HG03025 (cell line): ENCODE data around the gene SETBP1.

ENCODE experiments used
- ATAC-seq: cut with Tn5 transposase; IDR thresholded peaks from one replicate; pipeline ENCODE4 v1.9.1; 2021; ENCODE audit warnings: mild to moderate bottlenecking, moderate library complexity; ENCODE audit not compliant: unreplicated experiment, low FRiP score

Gene SETBP1

DNA sequence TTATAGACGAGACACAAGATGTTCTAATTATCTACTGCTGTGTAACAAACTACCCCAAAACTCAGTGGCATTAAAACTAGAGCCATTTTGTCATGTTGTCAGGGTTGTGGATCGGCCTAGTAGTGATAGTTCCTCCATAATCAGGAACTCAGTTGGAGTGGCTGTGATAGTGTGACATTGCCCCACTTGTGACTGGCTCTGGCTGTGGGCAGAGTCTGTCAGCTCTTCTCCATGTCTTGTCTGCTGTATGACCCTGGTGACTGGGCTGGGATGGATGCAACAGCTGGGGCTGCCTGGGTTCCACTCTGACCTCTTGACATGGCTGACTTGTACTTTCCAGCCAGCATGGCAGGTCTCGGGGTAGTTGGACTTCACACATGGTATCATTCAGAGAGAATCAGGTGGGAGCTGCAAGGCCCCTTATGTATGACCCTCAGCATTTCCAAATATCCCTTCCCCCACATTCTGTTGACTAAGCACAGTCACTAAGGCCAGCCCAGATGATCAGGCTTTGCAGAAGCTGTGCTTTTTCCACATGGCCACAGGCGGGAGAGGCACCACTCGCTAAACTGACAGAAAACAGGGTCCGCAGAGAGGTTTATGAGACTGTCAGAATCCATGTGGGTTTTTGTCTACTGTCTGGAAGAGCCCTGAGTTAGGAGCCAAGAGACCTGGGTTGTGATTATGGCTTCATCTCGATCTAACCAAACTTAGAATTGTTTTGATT lies 50.3 kb downstream of the SETBP1 start:
- ATAC-seq = no peak

DNA sequence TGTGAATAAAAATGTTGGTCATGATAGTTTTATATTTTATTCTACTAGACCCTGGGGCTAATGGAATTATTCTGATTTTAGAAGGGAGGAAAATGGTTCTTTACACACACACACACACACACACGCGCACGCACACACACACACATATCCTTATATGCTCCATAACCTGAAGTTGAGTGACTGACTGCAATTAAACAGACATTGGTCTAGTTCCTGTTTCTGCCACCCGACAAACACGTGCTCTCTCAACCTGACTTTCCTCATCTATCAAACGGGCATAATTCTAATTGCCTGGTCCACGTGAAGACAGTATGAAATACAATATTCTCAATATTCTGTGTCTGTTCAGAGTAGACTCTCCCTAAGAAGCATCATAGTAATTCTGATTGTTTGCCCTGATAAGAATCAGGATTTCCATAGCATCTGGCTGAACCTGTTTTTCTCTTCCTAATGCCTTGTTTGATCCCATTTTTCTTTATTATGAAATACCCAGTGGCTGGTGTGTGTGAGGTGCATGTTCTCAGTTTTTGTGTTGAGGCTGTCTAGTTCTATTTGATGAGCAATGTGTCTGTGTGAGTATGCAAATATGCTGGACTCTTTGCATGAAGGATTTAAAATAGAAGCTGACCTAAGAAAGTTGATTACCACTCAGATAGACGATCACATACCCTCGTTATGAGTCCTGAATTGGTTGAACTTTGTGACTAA lies 51.0 kb downstream of the SETBP1 start:
- peak; percentile 53 for ATAC-seq

DNA sequence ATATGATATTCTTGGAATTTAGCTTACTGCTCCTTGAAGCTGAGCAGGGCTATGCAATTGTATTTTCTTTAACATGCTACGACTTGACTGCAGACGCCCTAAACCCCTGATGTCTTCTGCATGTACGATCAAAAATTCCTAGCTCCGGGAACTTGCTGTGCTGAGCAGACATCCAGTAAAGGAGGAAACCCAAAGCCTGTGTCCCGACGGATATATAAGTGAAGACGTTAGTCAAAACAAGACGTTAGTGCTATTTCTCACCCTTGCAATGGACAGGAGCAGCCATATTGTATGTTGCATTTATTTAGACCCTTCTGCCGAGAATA lies 51.5 kb downstream of the SETBP1 start:
- ATAC-seq = no peak

DNA sequence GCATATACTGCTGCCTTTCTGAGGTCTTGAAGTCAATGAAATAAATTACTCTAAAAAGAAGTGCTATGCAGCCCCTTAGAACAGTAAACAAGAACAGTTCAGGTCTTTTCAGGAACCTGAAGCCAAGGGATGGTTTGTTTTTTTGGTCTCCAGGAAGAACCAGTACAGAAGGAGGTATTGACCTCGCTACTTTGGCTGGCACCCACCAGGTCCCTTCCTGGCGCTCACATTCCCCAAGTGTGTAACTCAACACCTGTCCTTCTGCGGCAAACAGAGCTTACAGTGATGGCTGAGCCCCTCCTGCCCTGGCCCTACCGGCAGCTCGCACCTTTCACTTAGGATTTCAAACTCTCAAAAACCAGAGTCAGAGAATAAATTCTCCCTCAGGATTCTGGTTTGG lies 51.9 kb downstream of the SETBP1 start:
- no peak for ATAC-seq

- no peak for ATAC-seq
Measured at GRCh38 chr18:44733069-44733753, 52.5 kb downstream of the SETBP1 start.

DNA sequence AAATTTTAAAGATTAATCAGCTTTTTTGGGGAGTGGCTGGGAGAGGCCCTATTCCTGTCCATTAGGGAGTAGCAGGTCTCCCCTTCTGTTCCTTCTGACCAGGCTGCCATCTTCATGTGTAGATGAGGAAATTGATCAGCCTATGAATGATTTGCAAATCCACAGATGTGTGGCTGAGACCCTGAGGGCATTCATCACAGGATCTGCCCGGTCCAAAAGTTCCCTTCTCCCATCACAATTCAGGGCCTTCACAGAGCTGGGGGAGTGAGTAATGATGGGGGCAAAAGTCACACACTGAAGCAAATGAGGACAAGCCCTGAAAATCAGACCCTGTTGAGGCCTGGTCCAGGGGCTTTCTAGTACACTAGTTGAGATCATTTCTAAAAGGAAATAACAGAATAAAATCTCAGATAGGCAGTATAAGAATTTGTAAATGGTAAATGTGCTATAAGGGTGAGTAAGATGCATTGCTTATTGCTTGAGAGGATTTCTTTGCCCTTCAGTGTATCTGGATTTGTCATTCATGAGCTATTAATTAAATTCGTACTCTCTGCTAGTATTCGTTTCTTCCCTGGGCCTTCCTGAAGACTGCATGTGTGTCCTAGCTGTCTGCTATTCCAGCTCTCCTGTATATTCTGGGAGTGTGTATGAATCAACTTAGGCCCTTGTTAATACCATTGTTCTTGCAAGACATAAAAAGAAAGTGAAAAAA lies 53.2 kb downstream of the SETBP1 start:
- ATAC-seq = no peak

GRCh38 chr18:44735096-44735495 lies 54.4 kb downstream of the SETBP1 start:
- ATAC-seq = no peak

DNA sequence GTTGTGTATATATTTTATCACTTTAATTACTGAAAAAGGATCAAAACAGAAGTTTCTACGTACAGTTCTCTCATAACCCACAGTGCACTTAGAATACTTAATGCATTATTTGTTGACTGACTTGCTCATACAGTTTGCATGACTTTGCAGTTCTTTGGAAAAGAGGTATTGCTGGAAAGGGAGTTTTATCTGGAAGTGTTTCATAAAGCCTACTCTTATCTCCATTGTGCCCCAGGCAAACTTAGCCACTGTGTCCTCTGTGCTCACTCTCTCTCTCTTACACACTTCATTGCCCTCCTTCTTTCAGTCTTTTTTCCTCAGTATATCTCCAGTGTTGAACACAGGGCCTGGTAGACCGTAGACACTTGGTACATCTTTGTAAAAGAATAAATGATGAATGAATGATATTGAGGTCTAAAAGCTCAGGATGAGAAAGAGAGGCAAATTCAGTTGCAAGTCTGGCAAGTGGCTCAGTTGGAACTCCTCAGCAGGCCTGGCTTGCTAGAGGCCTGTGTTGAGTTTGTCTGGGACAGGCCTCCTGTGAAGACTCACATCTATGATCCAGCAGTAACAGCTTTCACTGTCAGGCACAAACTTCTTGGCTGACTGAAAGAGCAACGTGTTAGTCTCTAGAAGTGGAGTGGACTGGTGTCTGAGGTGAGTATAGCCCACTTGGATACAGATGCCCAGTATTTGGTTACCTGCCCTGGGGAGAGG lies 56.1 kb downstream of the SETBP1 start:
- ATAC-seq = no peak

DNA sequence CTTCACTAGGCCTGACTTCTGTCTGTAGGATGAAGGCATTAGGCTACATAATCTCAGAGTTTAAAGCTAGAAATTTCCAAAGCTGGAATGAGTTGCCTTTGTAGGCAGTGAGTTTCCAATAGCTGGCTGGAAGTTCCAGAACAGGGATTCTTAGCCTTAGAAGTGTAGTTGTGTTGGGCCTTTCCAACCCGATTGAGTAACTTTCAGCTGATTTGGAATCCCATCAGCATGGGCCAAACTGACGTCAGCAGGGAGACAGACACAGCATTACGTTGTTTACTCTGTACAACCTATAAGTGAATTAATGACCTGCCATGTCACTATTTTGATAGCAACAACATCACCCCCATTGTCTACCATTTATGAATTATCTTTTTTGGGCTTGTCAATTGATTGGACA lies 56.9 kb downstream of the SETBP1 start:
- ATAC-seq = no peak

- ATAC-seq = no peak
Measured at GRCh38 chr18:44740000-44740399, 59.3 kb downstream of the SETBP1 start.

- no peak for ATAC-seq
Measured at GRCh38 chr18:44741085-44741484, 60.4 kb downstream of the SETBP1 start.

GRCh38 chr18:44741511-44741910 lies 60.8 kb downstream of the SETBP1 start:
- no peak for ATAC-seq

DNA sequence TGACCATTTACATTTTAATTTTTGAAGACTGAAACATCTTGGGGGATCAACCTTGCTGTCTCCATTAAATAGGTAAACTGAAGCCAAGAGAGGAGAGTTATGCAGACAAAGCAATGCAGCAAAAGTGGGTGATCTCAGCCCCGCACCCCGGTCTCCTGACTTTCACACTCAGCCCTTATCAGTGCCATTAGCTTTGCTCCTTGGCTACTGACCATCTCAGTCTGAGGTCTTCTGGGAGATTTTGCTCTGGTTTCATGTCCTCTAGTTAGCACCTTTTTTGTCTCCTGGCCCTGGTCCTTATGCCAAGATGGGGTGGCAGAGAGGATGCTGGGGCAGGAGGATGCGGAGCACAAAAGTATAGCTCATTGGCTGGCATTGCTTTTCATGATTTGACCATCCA lies 61.4 kb downstream of the SETBP1 start:
- no peak for ATAC-seq

GRCh38 chr18:44742718-44743311 lies 62.1 kb downstream of the SETBP1 start:
- ATAC-seq = no peak

- ATAC-seq = no peak
Measured at GRCh38 chr18:44743631-44744030, 62.9 kb downstream of the SETBP1 start.

GRCh38 chr18:44744161-44745121 lies 63.8 kb downstream of the SETBP1 start:
- ATAC-seq = no peak

GRCh38 chr18:44747157-44747556 lies 66.5 kb downstream of the SETBP1 start:
- ATAC-seq = no peak

DNA sequence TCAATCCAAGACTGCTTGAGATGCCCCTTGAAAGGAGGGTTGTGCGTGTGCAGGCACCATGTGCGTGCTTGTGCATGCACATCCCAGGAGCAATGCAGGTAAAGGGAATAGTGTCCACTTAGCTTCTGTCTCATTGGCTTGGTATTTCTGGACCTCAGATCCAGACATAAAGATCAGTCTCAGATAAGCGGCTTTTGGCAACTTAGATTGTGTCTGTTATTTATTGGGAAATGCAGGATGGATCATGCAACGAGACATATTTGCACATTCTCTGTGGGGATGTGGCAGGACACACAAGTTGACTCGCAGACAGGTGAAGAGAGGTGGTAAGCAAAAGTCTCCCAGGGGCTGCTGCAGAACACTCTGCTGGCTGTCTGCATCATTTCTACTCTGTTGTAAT lies 67.9 kb downstream of the SETBP1 start:
- no peak for ATAC-seq

DNA sequence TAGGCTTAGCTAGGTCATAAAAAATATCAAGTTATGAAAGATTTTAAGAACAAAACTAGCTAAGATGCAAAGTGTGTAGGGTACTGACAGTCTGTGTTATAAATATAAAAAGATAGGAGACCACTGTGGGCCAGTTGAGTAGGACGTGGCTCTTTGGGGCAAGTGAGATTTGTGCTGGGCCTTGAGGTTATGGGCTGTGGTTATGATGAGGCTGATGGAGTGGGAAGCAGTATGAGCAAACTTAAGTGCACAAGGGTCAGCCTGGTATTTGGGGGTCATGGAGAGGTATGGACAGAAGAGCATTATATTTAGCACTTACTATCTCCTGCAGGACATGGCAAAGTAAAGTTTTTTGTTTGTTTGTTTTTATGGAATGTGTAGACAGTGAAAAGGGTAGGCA lies 70.1 kb downstream of the SETBP1 start:
- no peak for ATAC-seq
